GM21447 (cell line): ENCODE data around the gene CD200R1L.

ENCODE experiments used
- ATAC-seq: cut with Tn5 transposase; IDR thresholded peaks from one replicate; pipeline ENCODE4 v1.9.1; 2021; ENCODE audit not compliant: unreplicated experiment

Gene CD200R1L

DNA sequence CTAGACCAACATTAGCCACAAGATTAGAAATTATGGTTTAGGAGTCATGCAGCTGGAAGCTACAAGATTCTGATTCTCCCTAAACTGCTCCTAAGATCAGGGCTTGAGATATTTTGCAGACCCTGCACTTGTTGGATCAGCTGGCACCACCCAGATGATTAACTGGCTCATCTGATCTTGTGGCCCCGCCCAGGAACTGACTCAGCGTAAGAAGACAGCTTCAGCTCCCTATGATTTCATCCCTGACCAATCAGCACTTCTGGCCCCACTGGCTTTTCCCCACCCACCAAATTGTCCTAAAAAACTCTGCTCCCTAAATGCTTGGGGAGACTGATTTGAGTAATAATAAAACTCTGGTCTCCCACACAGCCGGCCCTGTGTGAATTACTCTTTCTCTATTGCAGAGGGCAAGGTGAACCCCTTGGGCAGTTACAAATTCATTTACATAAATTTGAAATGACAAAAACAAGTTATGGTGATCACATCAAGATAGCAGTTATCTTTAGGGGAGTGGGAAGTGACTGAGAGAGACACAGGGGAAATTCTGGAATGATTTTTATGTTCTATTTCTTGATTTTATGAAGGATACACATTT, 76.5 kb downstream of the CD200R1L start:
- ATAC-seq = no peak

DNA sequence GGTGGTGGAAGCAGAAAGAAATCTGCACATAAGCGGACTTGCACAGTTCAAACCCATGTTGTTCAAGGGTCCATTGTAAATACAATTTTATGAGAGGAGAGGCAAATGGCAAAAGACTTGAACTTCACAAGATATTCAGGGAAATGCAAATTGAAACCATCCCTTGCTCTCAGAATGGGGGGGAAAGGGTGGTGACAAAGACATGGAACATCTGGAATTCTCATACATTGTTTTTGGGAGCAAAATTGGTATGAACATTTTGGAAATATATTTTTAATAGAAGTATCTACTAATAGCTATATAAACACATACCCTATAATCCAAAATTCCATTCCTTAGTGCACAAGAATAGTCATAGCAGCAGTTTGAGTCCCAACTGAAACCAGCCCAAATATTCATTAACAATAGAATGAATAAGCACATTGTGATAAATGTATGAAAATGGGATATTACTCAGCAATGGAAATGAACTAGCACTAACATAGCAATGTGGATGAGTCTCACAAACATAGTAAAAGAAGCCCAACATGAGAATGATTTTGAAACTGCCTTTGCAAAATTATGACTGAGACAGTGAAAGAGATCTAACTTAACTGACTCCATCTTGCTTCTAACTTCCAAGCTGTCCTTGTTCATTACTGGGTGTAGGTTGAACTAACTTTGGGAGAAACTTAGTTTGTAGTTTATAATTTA, 77.2 kb downstream of the CD200R1L start:
- ATAC-seq = no peak

DNA sequence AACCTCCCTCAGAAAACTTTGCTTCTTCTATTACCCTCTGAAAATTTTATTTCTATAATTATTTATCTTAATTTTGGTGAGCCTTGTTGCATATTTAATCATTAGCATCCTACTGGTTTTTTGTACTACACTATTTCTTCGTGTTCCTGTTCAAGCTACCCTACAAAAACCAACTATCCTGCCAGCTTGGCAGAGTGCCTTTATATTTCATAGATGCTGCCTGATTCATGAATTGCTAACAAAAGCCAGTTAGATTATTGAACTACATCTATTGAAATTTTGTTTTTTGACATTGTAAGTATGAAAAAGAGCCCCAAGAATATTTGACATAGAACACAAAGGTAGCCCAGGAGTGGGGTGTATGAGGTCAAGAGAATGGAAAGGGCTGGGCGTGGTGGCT, 78.9 kb downstream of the CD200R1L start:
- ATAC-seq = no peak

DNA sequence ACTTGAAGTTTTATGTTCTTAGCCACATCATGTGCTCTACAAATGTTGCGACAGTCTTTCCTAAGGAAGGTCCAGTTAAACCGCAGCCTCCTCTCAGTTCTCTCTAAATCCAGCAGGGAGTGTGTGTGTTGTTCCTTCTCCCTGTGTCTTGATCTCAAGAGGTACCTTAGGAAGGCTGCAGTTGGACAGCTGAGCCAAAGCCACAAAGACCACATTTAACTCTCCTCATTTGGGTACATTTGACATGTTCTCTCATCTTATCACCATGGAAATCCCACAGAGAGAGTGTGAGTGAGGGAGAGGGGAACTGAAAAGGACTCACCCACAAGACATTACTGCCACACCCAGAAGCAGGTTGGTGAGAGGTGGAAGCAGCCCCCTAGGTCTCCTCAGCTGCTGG, 79.5 kb downstream of the CD200R1L start:
- peak; percentile 60 for ATAC-seq
